HG03460 (cell line): Measurements from ENCODE around the gene SRSF2.
"Not testable (repeated sequence)": the region's sequence is repeated elsewhere in the genome, so short reads cannot be mapped to it uniquely, and the experiment has no call there.

ENCODE experiments used
- ATAC-seq: cut with Tn5 transposase; IDR thresholded peaks from one replicate; pipeline ENCODE4 v1.9.1; 2021; ENCODE audit not compliant: unreplicated experiment

SRSF2 gene, protein sequence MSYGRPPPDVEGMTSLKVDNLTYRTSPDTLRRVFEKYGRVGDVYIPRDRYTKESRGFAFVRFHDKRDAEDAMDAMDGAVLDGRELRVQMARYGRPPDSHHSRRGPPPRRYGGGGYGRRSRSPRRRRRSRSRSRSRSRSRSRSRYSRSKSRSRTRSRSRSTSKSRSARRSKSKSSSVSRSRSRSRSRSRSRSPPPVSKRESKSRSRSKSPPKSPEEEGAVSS

GRCh38 chr17:76737082-76737675, at the start of gene SRSF2:
Gene SRSF2 (minus strand): TSS chr17:76737331. CDS start chr17:76737160, 171 bp downstream.
- ATAC-seq = peak; percentile 60

DNA sequence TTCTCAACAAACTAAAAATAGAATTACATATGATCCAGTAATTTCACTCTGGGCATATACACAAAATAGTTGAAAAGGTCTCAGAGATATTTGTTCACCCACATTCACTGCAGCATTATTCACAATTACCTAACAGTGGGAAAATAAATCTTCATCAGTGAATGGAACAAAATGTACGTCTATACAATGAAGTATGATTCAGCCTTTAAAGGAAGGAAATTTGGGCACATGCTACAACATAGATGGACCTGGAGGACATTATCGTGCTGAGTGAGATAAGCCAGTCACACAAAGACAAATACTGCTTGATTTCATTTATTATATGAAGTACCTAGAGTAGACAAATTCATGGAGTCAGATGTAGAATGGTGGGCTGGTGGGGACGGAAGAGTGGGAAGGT, 47.8 kb upstream of the SRSF2 start:
- no peak for ATAC-seq

DNA sequence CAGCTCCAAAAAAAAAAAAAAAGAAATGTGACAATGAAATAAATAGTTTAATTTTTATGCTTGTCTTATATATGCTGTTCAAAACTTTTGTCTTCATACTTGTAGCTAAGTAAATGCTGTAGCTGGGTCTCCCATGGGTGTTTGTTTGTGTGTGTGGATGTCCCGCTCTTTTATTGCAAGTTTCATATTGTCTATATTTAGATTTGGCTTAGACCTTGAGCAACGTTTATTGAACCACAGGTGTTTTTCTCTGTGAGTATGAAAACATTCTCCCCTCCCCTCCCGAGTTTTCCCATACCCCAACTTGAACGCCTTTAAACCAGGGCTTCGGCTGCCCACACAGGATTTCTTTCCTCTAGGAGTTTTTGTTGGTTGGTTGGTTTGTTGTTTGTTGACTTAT, 46.0 kb upstream of the SRSF2 start:
- ATAC-seq = no peak

- ATAC-seq = no peak
These were observed 44.2 kb upstream of the SRSF2 start for GRCh38 chr17:76781056-76781982.

DNA sequence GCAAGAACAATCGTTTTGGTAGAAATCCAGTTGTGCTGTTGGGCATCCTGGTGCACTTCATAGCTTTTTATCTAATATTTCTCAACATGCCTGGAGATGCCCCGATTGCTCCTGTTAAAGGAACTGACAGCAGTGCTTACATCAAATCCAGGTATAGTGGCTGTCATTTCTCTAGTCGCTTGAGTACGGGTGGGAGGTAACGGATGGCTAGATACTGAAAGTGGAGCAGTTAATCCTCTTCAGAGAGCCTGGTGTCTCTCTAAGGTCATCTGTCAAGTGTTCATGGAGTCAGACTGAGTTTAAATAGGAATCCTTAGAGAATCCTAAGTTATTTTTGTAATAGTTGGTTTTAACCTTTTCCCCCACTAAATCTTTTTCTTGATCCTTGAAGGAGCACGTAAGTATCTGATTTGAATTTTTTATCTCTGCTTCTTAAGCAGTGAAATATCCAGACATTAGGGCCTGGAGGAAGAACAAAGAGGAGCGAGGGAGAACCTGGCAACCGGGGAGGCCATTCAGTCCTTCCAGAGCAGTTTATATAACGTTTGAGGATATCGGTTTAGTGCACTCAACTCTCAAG, 38.0 kb upstream of the SRSF2 start:
- ATAC-seq = no peak

GRCh38 chr17:76772842-76773525, 35.9 kb upstream of the SRSF2 start:
- ATAC-seq = no peak

GRCh38 chr17:76758570-76758969, 21.4 kb upstream of the SRSF2 start:
- no peak for ATAC-seq

DNA sequence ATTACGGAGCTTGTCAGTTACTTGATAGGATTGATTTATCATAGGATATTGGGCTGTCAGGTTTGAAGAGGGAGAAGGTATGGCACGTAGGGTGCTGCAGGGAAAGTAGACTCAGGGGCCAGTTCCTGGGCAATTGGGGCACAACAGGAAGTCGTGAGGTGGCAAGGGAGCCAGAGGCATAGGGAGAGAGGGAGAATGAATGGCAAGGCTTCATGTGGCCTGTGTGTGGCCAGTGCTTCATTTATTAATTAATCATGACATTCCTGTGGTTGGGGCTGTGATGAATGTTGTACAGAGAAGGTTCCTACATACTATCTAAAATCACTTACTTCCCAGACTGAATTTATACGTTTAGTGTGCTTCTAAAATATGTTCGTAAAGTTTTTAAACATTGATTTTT, 20.1 kb upstream of the SRSF2 start:
- ATAC-seq = no peak

DNA sequence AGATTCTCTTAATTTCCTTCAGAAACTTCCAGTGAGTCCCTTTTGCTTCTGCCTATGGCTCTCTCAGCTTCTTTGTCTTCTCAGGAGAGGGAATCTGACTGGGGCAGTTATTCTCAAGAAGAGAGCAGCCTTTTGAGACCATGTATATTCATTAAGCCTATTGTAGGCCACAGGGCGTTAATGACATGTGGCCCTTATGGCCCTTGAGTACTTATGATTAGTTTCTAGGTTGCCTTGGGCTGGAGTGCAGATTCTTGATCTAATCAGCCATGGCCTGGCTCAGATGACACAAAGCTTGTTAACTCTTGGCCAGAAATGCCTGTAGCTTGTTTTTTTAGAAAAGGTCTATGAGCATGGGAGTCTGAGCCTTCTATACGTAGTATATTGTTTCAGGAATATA, 18.2 kb upstream of the SRSF2 start:
- ATAC-seq = no peak

DNA sequence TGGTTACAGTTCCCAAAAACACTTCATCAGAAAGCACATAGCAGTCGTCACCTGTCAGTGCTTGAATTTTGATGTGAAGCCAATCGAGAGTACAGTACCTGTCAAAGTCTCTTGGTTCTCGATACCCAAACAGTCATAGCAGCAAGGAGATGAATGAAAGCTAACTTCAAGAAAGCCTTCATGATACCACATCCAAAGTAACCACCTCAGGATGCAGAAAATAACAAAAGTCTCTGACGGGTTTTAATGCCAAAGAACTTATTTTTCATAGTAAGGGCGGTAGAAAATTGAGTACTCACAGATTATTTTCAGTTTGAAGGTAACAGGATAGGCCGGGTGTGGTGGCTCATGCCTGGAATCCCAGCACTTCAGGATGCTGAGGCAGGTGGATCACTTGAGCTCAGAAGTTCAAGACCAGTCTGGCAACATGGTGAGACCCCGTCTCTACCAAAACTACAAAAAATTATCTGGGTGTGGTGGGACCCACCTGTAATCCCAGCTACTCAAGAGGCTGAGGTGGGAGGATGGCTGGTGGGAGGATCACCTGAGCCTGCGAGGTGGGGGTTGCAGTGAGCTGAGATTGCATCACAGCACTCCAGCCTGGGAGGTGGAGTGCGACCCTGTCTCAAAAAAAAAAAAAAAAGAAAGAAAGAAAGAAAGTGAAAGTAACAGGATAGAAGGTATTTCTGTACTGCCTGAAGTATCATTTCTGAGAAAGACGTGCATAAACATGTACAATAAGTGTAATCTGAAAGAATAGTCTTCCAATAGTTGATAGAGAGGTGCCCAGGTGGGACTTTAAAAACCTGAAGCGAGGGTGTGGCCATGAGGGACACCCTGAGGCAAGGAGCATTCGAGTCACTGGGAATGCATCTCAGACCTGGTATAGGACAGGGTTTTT, 16.2 kb upstream of the SRSF2 start:
- ATAC-seq = no peak

- no peak for ATAC-seq
These were observed 14.9 kb upstream of the SRSF2 start for GRCh38 chr17:76752006-76752405.

- no peak for ATAC-seq
These were observed 14.4 kb upstream of the SRSF2 start for GRCh38 chr17:76751416-76751993.

DNA sequence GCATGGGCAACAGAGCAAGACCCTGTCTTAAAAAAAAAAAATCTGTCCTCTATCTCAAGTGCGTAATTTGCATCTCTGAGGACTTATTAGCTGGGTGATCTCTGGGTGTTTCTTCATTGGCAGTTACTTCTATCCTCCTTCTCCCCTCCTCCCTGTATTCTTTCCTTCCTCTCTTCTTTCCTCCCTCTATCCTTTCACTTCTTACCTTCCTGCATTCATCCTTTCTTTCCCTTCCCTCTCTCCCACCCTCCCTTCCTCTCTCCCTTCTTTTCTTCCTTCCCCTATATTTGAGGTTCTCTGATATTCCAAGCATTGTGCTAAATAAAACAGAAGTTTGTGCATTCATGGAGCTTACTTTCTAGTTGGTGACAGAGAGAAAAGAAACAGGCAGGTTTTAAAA, 11.5 kb upstream of the SRSF2 start:
- ATAC-seq = no peak

- no peak for ATAC-seq
These were observed 10.7 kb upstream of the SRSF2 start for GRCh38 chr17:76747716-76748363.

- ATAC-seq = not testable (repeated sequence)
These were observed 8.7 kb upstream of the SRSF2 start for GRCh38 chr17:76745785-76746184.

DNA sequence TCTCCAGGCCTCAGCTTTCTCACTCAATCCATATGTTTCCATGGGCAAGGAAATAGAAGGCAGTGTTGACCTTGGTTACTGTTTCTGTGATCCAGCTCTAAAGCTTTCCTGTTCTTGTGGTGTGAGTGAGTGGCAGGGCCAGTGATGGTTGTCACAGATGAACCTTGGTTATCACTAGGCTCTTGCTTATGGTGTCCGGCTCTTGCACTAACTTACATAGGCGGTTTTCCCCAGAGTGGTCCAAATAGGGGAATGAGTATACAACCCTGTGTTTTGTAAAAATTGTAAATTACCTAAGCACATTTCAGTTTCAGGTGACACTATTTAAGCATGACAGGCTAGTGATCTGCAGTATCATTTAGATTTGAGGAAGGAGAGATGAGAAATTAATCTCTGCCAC, 7.6 kb upstream of the SRSF2 start:
- no peak for ATAC-seq

- no peak for ATAC-seq
These were observed 5.8 kb upstream of the SRSF2 start for GRCh38 chr17:76742958-76743357.

DNA sequence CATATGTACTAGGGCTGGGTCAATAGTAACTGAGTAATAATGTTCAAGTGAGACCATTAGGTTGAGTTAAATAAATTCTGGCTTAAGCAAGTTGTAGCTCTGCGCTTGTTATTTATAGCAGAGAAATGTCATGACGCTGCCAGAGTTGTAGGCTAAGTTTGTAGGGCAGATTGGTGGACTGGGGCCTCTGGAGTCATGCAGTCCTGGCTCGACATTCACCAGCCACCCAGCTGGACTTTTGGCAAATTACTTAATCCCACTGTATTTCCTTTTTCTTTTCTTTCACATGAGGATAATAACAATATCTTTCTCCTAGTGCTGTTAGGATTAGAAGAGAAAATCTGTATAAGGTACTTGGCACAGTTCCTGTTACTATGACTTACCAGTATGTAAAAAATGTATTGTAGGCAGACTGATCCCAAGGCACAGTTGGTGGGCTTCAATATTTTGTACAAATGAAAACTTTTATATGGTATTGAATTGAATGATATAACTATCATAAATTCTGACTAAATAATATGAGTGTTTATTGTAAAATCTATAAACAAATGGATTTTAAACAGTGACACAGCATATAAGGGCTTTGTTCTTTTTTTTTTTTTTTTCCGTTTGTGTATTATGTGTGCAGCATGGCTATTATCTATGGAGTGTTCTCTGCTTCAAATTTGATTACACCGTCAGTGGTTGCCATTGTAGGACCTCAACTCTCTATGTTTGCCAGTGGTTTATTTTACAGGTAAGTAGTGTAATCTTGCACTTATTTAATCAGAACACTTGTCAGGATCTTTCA, 3.4 kb upstream of the SRSF2 start:
- ATAC-seq = no peak
